Activated naive CD4-positive, alpha-beta T cell treated with anti-CD3 and anti-CD28 coated beads, Interleukin-2, amount 50 U/mL, for 72 hours (primary cell): ENCODE results near the gene WNT9A. TPM values are rescaled to one million over a fixed set of nuclear protein-coding genes. Genes with fewer than 3 reads are reported as not detected.

Experiments
- ATAC-seq, 2 donors: fragments of 150-1000 bp; cut with Tn5 transposase; 2 replicates each; pipeline ENCODE4 v1.10.0; 2021; ENCODE audit warnings: mild to moderate bottlenecking in 2 of 2, moderate library complexity in 2 of 2
- DNase-seq, 2 donors: peaks; one replicate each; pipeline ENCODE4 v3.0.0; 2021 to 2022; ENCODE audit warnings: low spot score in 2 of 2
- H3K27ac Mint-ChIP-seq, 2 donors: one replicate each; pipeline ENCODE4 v1.8.0; 2022; ENCODE audit warnings: mild to moderate bottlenecking in 2 of 2, mixed read lengths in 2 of 2
- H3K36me3 Mint-ChIP-seq, 2 donors: one replicate each; pipeline ENCODE4 v1.8.0; 2022; ENCODE audit warnings: mixed read lengths in 2 of 2
- H3K9me3 Mint-ChIP-seq, 2 donors: one replicate each; pipeline ENCODE4 v1.8.0; 2022; ENCODE audit warnings: mixed read lengths in 2 of 2
- total RNA-seq, 2 donors: library from RNA; stranded (reverse); gene quantifications; one replicate each; pipeline ENCODE4 v1.2.3, GENCODE V29; 2022

Gene WNT9A
- total RNA-seq, 2 donors from 2014 or later = not detected

GRCh38 chr1:227900571-227901051 lies 47.1 kb downstream of the WNT9A start:
- peak in 1 of 2 donors; percentile 46 for DNase-seq
- H3K9me3 Mint-ChIP-seq = no peaks in the 10 kb centered on the region
- H3K36me3 Mint-ChIP-seq = no peaks in the 10 kb centered on the region
- no peak for ATAC-seq
- H3K27ac Mint-ChIP-seq = no peak overlapping the region

DNA sequence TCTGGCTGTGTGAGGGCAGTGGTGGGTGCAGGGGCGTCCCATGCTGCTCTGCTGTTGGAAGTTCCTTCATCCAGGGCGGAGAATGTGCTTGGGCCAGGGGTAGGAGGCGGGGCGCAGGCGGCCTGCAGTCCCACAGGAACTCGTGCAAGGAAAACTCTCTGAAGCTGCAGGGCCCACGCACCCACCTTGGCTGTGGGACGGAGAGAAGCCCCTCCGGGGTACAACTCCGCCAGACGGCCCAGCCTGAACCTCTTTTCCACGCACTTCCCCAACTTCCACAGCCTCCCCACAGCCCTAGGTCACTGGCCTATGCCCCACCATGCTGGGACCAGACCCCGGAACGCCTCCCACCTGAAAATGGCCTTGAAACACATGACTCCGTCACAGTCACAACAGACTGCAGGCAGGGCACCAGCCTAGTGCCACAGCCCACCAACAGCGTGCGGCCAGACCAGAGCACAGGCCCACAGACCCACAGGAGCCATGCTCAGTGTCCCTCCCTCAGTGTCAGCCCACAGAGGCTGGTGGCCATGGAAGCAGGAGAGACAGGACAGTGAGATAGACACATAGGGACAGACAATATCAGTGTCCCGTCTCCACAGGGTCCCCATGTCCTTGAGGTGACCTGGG lies 47.8 kb downstream of the WNT9A start:
- Mint-ChIP-seq H3K9me3 (no peaks in the 10 kb centered on the region), H3K27ac (peak overlapping the region in 1 of 2 donors; percentile 68), H3K36me3 (no peaks in the 10 kb centered on the region)
- no peak for ATAC-seq
- DNase-seq = peak in 1 of 2 donors; percentile 37

DNA sequence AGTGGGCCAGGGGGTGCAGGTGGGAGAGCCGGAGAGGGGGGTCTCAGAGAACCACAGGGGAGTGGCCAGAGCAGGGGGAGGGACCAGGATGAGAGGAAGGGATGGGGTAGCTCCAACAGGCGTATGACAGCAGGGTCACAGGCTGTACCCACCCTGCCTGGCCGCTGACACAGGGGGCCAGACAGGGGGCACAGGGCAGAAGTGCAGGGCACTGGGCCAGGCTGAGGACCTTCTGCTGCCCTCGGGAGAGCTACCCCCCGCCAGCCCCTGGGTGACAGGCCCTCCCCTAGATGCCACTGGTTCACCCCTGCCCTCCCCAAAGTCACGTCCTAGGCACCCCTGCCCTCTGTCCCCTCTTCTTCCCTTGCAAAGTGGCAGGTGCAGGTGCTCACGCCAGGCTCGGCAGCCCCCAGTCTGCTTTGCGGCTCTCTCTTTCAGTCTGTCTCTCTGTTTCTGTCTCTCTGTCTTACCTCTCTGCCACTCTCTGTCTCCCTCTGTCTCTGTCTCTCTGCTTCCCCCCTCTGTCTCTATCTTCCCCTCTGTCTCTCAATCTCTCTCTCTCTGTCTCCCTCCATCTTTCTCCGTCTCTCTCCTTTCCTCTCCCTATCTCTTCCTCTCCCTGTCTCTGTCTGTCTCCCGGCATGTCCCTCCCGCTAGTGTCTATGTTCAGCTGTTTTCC lies 48.5 kb downstream of the WNT9A start:
- ATAC-seq (no peak), DNase-seq (peak in 1 of 2 donors; percentile 42)
- Mint-ChIP-seq H3K36me3 (no peaks in the 10 kb centered on the region), H3K27ac (peak overlapping the region in 1 of 2 donors; percentile 68), H3K9me3 (no peaks in the 10 kb centered on the region)

GRCh38 chr1:227898502-227899140 lies 49.1 kb downstream of the WNT9A start:
- ATAC-seq (no peak), DNase-seq (peak in 1 of 2 donors; percentile 35)
- H3K9me3 Mint-ChIP-seq = no peaks in the 10 kb centered on the region
- H3K36me3 Mint-ChIP-seq = no peaks in the 10 kb centered on the region
- no peak overlapping the region for H3K27ac Mint-ChIP-seq

DNA sequence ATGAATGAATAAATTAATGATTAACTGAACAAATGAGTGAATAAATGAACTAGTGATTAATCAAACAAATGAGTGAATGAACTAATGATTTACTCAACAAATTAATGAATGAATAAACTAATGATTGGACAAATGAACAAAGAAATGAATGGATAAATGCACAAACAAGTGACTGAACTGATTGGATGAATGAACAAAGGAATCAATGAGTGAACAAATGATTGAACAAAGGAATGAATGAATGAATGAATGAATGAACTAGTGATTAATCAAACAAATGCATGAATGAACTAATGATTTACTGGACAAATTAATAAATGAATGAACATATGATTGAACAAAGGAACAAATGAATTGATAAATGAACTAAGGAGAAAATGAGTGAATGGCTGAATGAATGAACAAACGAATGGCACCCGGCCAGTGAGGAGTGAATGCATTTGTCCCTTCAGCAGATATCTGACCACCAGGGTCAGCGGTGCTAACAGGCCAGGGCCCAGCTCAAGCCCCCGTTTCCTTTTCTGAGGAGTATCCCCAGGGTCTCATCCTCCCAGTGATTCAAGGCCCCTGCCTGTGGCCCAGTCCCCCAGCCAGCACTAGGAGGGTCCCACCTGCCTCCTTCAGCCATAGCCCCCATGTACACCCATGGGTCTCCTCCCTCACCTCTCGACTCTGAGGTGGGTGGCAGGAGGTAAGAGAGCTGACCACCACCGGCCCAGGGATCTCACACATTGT lies 49.9 kb downstream of the WNT9A start:
- H3K27ac Mint-ChIP-seq = peak overlapping the region in 1 of 2 donors; percentile 77
- no peaks in the 10 kb centered on the region for H3K9me3 Mint-ChIP-seq
- no peak for ATAC-seq
- DNase-seq = no peak
- no peaks in the 10 kb centered on the region for H3K36me3 Mint-ChIP-seq

DNA sequence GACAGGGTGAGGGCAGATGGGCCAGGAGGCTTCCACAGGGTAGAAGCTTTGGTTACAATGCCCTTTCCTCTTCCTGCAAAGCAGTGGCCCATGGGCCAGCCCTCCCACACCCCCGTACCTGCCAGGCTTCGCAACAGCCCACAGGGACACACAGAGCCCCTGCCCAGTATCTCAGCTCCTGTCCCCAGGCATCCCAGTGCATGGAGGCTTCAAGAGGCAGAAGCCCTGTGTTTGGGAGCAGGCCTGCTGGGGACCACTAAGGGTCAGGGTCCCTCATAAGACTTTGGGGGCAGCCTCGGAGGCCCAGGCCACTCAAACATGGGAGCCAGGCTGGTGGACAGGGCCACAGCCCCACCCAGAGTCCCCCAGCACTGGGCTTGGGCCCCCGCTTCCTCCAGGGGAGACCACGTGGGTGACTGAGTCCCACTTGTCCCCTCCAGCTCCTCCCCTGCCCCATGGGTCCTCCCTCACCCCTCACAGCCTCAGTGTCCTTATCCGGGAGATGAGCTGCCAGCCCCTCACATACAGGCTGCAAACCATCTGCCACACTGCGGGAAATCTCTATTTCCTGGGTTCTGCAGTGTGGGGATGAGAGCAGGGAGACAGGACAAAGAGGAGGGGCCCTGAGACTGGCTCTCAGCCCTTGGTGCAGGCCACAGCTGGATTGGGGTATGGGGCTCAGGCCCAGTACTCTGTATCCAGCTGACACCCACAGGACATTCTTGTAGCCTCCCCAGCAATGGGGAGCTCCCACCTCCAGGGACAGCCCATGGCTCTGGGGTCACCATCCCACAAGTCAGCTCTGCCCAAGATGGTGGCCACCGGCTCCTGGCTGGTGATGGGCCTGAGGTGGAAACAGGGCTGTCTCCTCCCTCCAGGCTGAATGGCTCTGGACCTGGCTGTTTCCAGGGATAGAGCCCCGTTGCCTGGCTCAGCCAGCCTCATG lies 50.7 kb downstream of the WNT9A start:
- no peaks in the 10 kb centered on the region for H3K9me3 Mint-ChIP-seq
- H3K27ac Mint-ChIP-seq = peak overlapping the region in 1 of 2 donors; percentile 77
- H3K36me3 Mint-ChIP-seq = no peaks in the 10 kb centered on the region
- ATAC-seq (no peak), DNase-seq (peak in 1 of 2 donors; percentile 52)

DNA sequence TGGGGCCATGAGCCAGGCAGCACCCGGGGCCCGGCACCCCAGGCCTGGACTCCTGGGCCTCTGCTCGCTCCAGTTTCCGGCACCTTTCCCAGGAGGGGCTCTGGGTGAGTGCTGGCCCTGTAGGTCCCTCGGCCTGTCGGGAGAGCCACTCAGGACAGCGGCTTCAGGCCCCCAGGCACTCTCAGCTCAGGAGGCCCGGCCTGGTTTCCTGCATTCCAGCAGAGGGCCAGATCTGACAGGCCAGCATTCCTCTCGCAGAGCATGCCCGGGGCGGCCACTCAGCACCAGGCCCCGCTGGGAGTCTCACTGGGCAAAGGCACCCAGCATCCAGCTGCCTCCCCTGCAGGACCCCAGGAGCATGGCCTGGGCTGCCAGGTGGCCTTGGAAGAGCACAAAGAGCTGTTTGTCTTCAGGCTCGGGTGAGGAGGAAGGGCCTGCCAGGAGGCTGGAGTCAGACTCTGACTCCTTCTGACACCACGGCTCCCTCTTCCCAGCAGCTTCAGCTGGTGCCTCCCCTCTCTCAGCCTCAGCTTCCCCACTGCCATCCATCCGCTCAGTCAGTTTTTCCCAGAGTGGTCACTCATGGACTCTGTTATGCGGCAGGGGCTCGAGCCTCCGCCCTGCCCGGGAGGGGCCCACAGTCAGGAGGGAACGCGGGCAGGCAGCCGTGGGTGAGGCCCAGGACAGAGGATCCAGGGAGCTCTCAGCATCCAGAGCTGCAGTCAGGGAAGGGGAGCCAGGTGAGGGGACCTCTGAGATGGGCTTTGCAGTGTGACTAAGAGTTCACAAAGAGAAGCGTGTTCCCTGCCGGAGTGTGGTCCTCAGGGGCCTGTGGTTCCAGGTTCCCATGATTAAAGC lies 51.7 kb downstream of the WNT9A start:
- peak in 1 of 2 donors; percentile 48 for DNase-seq

DNA sequence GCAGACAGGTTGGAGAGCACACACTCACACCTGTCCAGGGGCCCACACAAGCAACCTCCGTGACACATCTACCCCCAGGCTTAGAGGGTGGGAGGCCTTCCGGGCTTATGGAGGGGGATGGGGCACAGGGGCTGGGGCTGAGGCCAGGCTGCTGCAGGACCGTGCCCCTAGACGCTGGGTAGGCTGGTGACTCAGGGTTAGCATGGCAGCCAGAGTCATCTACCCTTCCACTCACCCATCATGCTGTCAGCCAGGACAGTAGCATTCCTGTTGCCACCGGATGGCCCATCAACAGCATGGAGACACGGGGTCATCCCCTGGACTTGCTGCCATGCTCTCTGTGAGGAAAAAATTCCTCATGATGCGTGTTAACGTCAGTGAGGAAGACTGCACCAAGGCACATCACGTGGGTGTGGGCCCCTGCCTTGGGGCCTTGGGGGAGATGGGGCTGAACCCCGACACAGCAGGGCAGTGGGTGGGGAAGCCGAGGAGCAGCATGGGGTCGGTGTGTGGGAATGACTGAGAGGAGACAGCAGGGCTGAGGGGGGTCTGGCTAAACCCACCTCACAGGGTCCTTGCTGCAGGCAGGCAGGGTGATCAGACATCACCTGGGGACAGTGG lies 52.8 kb downstream of the WNT9A start:
- ATAC-seq = no peak
- Mint-ChIP-seq H3K36me3 (no peaks in the 10 kb centered on the region), H3K9me3 (no peaks in the 10 kb centered on the region), H3K27ac (no peak overlapping the region)
- DNase-seq = peak in 1 of 2 donors; percentile 54

More for the DNA sequence above, 51.7 kb downstream of the WNT9A start:
- Mint-ChIP-seq H3K27ac (peak overlapping the region in 1 of 2 donors; percentile 55), H3K36me3 (no peaks in the 10 kb centered on the region), H3K9me3 (no peaks in the 10 kb centered on the region)
- no peak for ATAC-seq

- no peak overlapping the region for H3K27ac Mint-ChIP-seq
- no peak for ATAC-seq
- peak in 1 of 2 donors; percentile 45 for DNase-seq
- H3K9me3 Mint-ChIP-seq = no peaks in the 10 kb centered on the region
- no peaks in the 10 kb centered on the region for H3K36me3 Mint-ChIP-seq
Observed at GRCh38 chr1:227893949-227894721, 53.6 kb downstream of the WNT9A start.

DNA sequence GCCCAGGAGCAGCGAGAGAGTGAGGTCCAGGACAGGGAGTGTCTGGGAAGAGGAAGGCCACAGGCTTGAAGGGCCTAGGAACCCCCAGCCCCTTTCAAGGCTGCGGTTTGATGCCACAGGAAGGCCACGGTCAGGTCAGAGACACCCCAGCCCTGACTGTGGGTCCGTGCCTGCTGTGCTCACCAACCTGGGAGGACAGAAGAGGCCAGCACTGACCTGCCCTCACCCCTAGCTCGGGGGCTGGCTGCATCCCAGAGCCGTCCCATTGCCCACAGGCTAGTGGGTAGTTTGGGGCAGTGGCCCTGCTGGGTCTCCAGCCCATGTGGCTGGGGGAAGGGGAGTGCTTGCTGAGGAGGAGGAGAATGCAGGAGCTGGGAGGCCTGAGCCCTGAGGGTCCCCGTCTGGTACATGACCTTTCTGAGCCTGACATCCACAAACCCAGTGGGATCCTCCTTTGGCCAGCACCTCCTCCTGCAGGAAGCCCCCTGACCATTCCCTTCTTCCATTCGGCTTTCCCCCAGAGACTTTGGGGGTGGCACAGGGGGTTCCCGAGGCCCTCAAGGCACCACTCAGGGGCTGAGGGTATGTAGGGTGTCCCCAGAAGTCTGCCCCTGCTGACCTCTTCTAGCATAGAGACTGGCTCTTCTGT lies 54.3 kb downstream of the WNT9A start:
- Mint-ChIP-seq H3K27ac (no peak overlapping the region), H3K36me3 (no peaks in the 10 kb centered on the region), H3K9me3 (no peaks in the 10 kb centered on the region)
- no peak for ATAC-seq
- peak in 1 of 2 donors; percentile 50 for DNase-seq

- peak in 1 of 2 donors; percentile 40 for DNase-seq
- ATAC-seq = no peak
- H3K27ac Mint-ChIP-seq = peak overlapping the region in 1 of 2 donors; percentile 33
Observed at GRCh38 chr1:227892489-227893299, 55.0 kb downstream of the WNT9A start.

DNA sequence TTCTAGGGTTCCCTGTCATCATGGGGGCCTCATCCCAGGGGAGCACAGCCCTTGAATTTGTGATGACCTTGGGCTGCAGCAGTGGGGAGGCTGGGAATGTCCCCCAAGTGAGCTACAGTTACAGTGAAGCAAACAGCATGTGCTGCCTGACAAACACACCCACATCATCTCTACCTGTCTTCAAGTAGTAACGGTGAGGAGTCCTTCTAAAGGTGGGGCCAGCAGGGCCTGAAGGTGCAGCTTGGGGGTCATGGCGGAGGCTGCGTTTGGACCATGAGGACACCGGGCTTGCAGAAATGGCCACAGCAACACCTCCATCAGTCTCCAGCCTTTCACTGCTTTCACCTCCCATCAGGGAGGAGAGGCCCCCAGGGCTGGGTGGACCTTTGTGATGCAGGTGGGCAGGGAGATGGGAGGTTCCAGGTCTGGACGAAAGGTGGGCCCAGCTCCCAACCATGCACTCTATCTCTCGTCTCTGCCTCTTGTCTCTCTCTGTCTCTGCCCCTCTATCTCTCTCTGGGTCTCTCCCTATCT lies 55.7 kb downstream of the WNT9A start:
- no peak for ATAC-seq
- Mint-ChIP-seq H3K9me3 (no peaks in the 10 kb centered on the region), H3K27ac (peak overlapping the region in 1 of 2 donors; percentile 33), H3K36me3 (no peaks in the 10 kb centered on the region)
- DNase-seq = no peak

More at GRCh38 chr1:227892489-227893299, 55.0 kb downstream of the WNT9A start:
- Mint-ChIP-seq H3K9me3 (no peaks in the 10 kb centered on the region), H3K36me3 (no peaks in the 10 kb centered on the region)
